OCI-LY7 (cell line): ENCODE data around the gene PRR33. TPM values are rescaled to one million over a fixed set of nuclear protein-coding genes. Genes with fewer than 3 reads are reported as not detected.

ENCODE experiments used
- BruUV-seq: library from RNA; stranded (reverse); fragments of 400-500 nt; replicated peaks from 2 replicates; lab custom pipeline; 2021; lab: Mats Ljungman, UMichigan
- CTCF ChIA-PET: fragments of 300-600 bp; sonication (Branson Sonifier 250); formaldehyde crosslinking; loops from one replicate; lab custom pipeline; 2022; ENCODE audit warnings: antibody characterized with exemption; ENCODE audit not compliant: unreplicated experiment; lab: Charles Lee
- POLR2A ChIA-PET: fragments of 300-600 bp; sonication (Branson Sonifier 250); formaldehyde crosslinking; loops from one replicate; lab custom pipeline; 2022; ENCODE audit warnings: antibody characterized with exemption; lab: Charles Lee
- DNase-seq: peaks from one replicate; pipeline ENCODE4 v3.0.0-alpha.2; 2015; ENCODE audit warnings: low spot score
- H2AFZ ChIP-seq: fragments of 200-600 bp; sonication (generic), shearing (Covaris generic); 2 replicates; pipeline ENCODE4 v1.6.1; 2014; ENCODE audit warnings: mild to moderate bottlenecking, antibody characterized with exemption, low read length, moderate library complexity
- H3K27ac ChIP-seq: fragments of 200-600 bp; sonication (generic); 2 replicates; pipeline ENCODE4 v1.5.1; 2014; ENCODE audit warnings: mixed run types, low read depth, mild to moderate bottlenecking, moderate library complexity, low read length, inconsistent platforms; ENCODE audit not compliant: poor library complexity, severe bottlenecking
- H3K36me3 ChIP-seq: fragments of 200-600 bp; sonication (generic); 2 replicates; pipeline ENCODE4 v1.6.1; 2014; ENCODE audit warnings: mild to moderate bottlenecking, antibody characterized with exemption, low read length, moderate library complexity, mixed read lengths; ENCODE audit not compliant: insufficient read depth
- H3K4me1 ChIP-seq: fragments of 200-600 bp; sonication (generic); 2 replicates; pipeline ENCODE4 v1.5.1; 2014; ENCODE audit warnings: mild to moderate bottlenecking, low read length; ENCODE audit not compliant: insufficient read depth, poor library complexity, severe bottlenecking
- H3K4me2 ChIP-seq: fragments of 200-600 bp; sonication (generic); 2 replicates; pipeline ENCODE4 v1.6.1; 2014; ENCODE audit warnings: mild to moderate bottlenecking, low read length
- H3K4me3 ChIP-seq: fragments of 200-600 bp; sonication (generic); 2 replicates; pipeline ENCODE4 v1.5.1; 2014; ENCODE audit warnings: mild to moderate bottlenecking, low read depth, low read length; ENCODE audit not compliant: poor library complexity, severe bottlenecking
- H3K79me2 ChIP-seq: fragments of 200-600 bp; sonication (generic); 2 replicates; pipeline ENCODE4 v1.6.1; 2016; ENCODE audit warnings: low read depth, mild to moderate bottlenecking, low read length, moderate library complexity, mixed read lengths; ENCODE audit not compliant: insufficient read depth
- H3K9me2 ChIP-seq: fragments of 200-600 bp; sonication (generic); 2 replicates; pipeline ENCODE4 v1.6.1; 2016; ENCODE audit warnings: mild to moderate bottlenecking, low read length, mixed read lengths; ENCODE audit not compliant: insufficient read depth
- H3K9me3 ChIP-seq: fragments of 200-600 bp; sonication (generic); 2 replicates; pipeline ENCODE4 v1.6.1; 2014; ENCODE audit warnings: mild to moderate bottlenecking, mixed run types, low read length, mixed read lengths
- H4K20me1 ChIP-seq: fragments of 200-600 bp; sonication (generic); 2 replicates; pipeline ENCODE4 v1.6.1; 2014; ENCODE audit warnings: mild to moderate bottlenecking, antibody characterized with exemption, low read length, moderate library complexity, mixed read lengths; ENCODE audit not compliant: insufficient read depth
- CTCF ChIP-seq: fragments of 200-600 bp; sonication (generic); conservative IDR thresholded peaks from 2 replicates; pipeline ENCODE4 v1.5.1; 2014; ENCODE audit warnings: mild to moderate bottlenecking, antibody characterized with exemption, low read length, moderate library complexity, mixed read lengths
- EZH2phosphoT487 ChIP-seq: fragments of 200-600 bp; sonication (generic); IDR thresholded peaks from 2 replicates; pipeline ENCODE4 v1.6.1; 2018; ENCODE audit warnings: low read depth, borderline replicate concordance, mild to moderate bottlenecking, mixed run types, antibody characterized with exemption, low read length, moderate library complexity, mixed read lengths
- intact Hi-C: fragments of 100-400 bp; cut with micrococcal nuclease; formaldehyde crosslinking; loops from one replicate; pipeline ENCODE4 v1.10.0; 2022; ENCODE audit not compliant: unreplicated experiment
- total RNA-seq, 2 experiments: library from RNA; depleted of rRNA in 1 of 2; stranded (reverse); fragments of >200 nt in 1 of 2; shearing (Covaris generic) in 1 of 2; gene quantifications; 2 replicates each; pipeline ENCODE4 v1.2.3, GENCODE V29; 2014 to 2022

PRR33 gene
- total RNA-seq, 2 experiments from 2014 or later, result not detected

GRCh38 chr11:1913271-1914060, 21.8 kb upstream of the PRR33 start:
- Histone ChIP-seq H2AFZ (no peak overlapping the region), H3K4me3 (no peak overlapping the region), H3K4me1 (no peaks in the 10 kb centered on the region), H3K9me3 (no peaks in the 10 kb centered on the region), H3K27ac (no peak overlapping the region), H3K4me2 (no peak overlapping the region), H3K36me3 (no peaks in the 10 kb centered on the region), H3K79me2 (no peaks in the 10 kb centered on the region), H3K9me2 (no peaks in the 10 kb centered on the region), H4K20me1 (no peaks in the 10 kb centered on the region)
- DNase-seq, result no peak
- ChIA-PET POLR2A (interaction anchor here (0.6 kb wide), 1 partner anchor 79 kb away, joined by 3 read pairs; the partner anchor contains the start of gene SYT8), CTCF (no interaction called here)
- BruUV-seq, result no TSS peak
- no peak for TF ChIP-seq EZH2phosphoT487
- TF ChIP-seq CTCF, result no peak
- intact Hi-C loops, result loop anchor here (2.0 kb wide), 1 partner anchor 21 kb away; no protein-coding TSS in a partner anchor

- Histone ChIP-seq H3K4me2 (no peak overlapping the region), H3K4me1 (no peaks in the 10 kb centered on the region), H3K79me2 (no peaks in the 10 kb centered on the region), H3K36me3 (no peaks in the 10 kb centered on the region), H3K9me2 (no peaks in the 10 kb centered on the region), H2AFZ (no peak overlapping the region), H3K9me3 (no peaks in the 10 kb centered on the region), H4K20me1 (no peaks in the 10 kb centered on the region), H3K4me3 (no peak overlapping the region), H3K27ac (no peak overlapping the region)
- CTCF ChIA-PET, result no interaction called here
- no peak for TF ChIP-seq EZH2phosphoT487
- TF ChIP-seq CTCF, result no peak
- intact Hi-C loops, result loop anchor here (2.0 kb wide), 1 partner anchor 22 kb away; no protein-coding TSS in a partner anchor
- BruUV-seq, result no TSS peak
- POLR2A ChIA-PET, result interaction anchor here (0.6 kb wide), 2 partner anchors 56 to 78 kb away, joined by 3 read pairs; partner anchors contain the start of gene SYT8
- DNase-seq, result no peak
These were observed 20.7 kb upstream of the PRR33 start for GRCh38 chr11:1912289-1912878.
